ENCODE results near the gene SYNE4. TPM values are rescaled to one million over a fixed set of nuclear protein-coding genes. Genes with fewer than 3 reads are reported as not detected.

Gene SYNE4
- total and polyA plus RNA-seq, 2 of the 13 experiments (the other 11 are each of a cell fraction or from before 2014, with no cell fraction given), result 13.7 to 23.0 TPM

GRCh38 chr19:36051236-36051635, 42.6 kb upstream of the SYNE4 start (continued):
- no peak for TF ChIP-seq KDM6A (CRISPR knock-in tag; IDR thresholded peaks at IDR 0.05; ENCODE audit: low read depth)
- TF ChIP-seq ISX (CRISPR knock-in tag; conservative IDR thresholded peaks at IDR 0.05), result no peak
- TF ChIP-seq ZNF12 (CRISPR knock-in tag; IDR thresholded peaks at IDR 0.05), result no peak
- TF ChIP-seq NFYC (CRISPR knock-in tag; IDR thresholded peaks at IDR 0.05), result no peak; the same call in 1 of the 2 replicates
- TF ChIP-seq KAT8 (CRISPR knock-in tag; IDR thresholded peaks at IDR 0.05), result peak; percentile 16; the same call in 1 of the 2 replicates
- TF ChIP-seq IRF9 (CRISPR knock-in tag; IDR thresholded peaks at IDR 0.05; ENCODE audit: borderline replicate concordance), result no peak
- no peak for TF ChIP-seq ZNF720 (CRISPR knock-in tag; IDR thresholded peaks at IDR 0.05)
- peak; percentile 73 for TF ChIP-seq SMC3 (IDR thresholded peaks at IDR 0.05; ENCODE audit: low read length)
- TF ChIP-seq STAG1 (CRISPR knock-in tag; IDR thresholded peaks at IDR 0.05), result peak; percentile 61
- TF ChIP-seq SP2 (CRISPR knock-in tag; IDR thresholded peaks at IDR 0.05), result no peak
- no peak for TF ChIP-seq GRHL1 (CRISPR knock-in tag; conservative IDR thresholded peaks at IDR 0.05)
- TF ChIP-seq AGO1 (IDR thresholded peaks at IDR 0.05; ENCODE audit: low read depth, low read length, poor library complexity, severe bottlenecking), result no peak
- no peak for TF ChIP-seq ZNF768 (CRISPR knock-in tag; IDR thresholded peaks at IDR 0.05)
- TF ChIP-seq CHD2 (IDR thresholded peaks at IDR 0.05; ENCODE audit: low read depth, low read length), result no peak
- TF ChIP-seq ZNF709 (CRISPR knock-in tag; IDR thresholded peaks at IDR 0.05), result peak; percentile 85; the same call in 1 of the 2 replicates
- no peak for TF ChIP-seq NR3C1 (CRISPR knock-in tag; IDR thresholded peaks at IDR 0.05)
- TF ChIP-seq HOXA3 (CRISPR knock-in tag; IDR thresholded peaks at IDR 0.05), result 0 out of 2 replicates have a peak, but pooled peaks have one; percentile 12
- TF ChIP-seq JUNB (CRISPR knock-in tag; IDR thresholded peaks at IDR 0.05; ENCODE audit: borderline replicate concordance), result no peak
- TF ChIP-seq, protein P1, sequence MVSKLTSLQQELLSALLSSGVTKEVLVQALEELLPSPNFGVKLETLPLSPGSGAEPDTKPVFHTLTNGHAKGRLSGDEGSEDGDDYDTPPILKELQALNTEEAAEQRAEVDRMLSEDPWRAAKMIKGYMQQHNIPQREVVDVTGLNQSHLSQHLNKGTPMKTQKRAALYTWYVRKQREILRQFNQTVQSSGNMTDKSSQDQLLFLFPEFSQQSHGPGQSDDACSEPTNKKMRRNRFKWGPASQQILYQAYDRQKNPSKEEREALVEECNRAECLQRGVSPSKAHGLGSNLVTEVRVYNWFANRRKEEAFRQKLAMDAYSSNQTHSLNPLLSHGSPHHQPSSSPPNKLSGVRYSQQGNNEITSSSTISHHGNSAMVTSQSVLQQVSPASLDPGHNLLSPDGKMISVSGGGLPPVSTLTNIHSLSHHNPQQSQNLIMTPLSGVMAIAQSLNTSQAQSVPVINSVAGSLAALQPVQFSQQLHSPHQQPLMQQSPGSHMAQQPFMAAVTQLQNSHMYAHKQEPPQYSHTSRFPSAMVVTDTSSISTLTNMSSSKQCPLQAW (CRISPR knock-in tag; IDR thresholded peaks at IDR 0.05), result no peak
- no peak for TF ChIP-seq GABPA (IDR thresholded peaks at IDR 0.05; ENCODE audit: low read depth, low read length)
- TF ChIP-seq GABPA (CRISPR knock-in tag; IDR thresholded peaks at IDR 0.05; ENCODE audit: low read depth), result no peak
- no peak for TF ChIP-seq ZNF138 (CRISPR knock-in tag; IDR thresholded peaks at IDR 0.05; ENCODE audit: low read depth)
- TF ChIP-seq RERE (CRISPR knock-in tag; IDR thresholded peaks at IDR 0.05; ENCODE audit: low read depth), result no peak
- TF ChIP-seq GPN1 (CRISPR knock-in tag; IDR thresholded peaks at IDR 0.05; ENCODE audit: borderline replicate concordance), result no peak

All from HepG2 (cell line).